ENCODE measurements around the gene CCNI2. TPM values are rescaled to one million over a fixed set of nuclear protein-coding genes. Genes with fewer than 3 reads are reported as not detected.

The CCNI2 gene
- total and polyA plus RNA-seq, 10 of the 15 experiments (the other 5 are each of a cell fraction or from before 2014, with no cell fraction given) = 1.8 to 8.0 (median 3.2) TPM

DNA sequence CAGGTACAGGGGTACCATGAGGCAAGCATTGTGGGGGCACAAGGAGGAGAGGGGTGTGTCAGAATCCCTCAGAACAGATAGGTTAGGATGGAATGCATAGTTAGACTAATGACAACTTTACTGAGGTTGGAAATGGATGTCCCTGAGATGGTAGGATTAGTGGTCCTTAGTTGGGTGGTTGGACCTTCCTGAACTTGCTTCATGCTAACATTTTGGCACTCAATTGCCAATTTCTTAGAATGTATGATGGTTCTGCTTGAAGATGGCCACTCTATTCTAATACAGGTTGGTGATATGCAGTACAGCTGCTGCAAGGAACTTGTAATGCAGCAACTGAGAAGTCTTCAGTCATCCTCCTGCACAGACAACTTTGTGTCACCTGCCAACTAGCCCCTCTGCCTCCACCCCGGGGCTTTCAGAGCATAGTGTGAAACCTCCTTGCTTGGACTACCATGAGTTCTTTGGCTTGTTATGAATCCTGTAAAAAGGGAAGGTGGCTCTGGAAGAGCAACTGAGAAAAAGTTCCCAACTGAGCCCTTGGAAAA lies 5.4 kb downstream of the CCNI2 start:
- WGBS (ENCODE audit: insufficient coverage, insufficient replicate concordance, low lambda C conversion rate, missing lambda C conversion rate) = 85% methylated on average over 1 of the region's 1 CpG
- in situ Hi-C loops (cut with MboI) = no loop called here
- no peak for ATAC-seq
- TF ChIP-seq MEF2A (IDR thresholded peaks at IDR 0.05; ENCODE audit: insufficient read depth, low read depth, low read length) = no peak
- no peak for TF ChIP-seq JUNB (IDR thresholded peaks at IDR 0.05)
- TF ChIP-seq NBN (IDR thresholded peaks at IDR 0.05) = no peak
- TF ChIP-seq JUND (IDR thresholded peaks at IDR 0.05; ENCODE audit: low read depth, low read length) = no peak
- TF ChIP-seq TCF7 (IDR thresholded peaks at IDR 0.05; ENCODE audit: borderline replicate concordance) = no peak
- TF ChIP-seq, protein P1, sequence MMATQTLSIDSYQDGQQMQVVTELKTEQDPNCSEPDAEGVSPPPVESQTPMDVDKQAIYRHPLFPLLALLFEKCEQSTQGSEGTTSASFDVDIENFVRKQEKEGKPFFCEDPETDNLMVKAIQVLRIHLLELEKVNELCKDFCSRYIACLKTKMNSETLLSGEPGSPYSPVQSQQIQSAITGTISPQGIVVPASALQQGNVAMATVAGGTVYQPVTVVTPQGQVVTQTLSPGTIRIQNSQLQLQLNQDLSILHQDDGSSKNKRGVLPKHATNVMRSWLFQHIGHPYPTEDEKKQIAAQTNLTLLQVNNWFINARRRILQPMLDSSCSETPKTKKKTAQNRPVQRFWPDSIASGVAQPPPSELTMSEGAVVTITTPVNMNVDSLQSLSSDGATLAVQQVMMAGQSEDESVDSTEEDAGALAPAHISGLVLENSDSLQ (IDR thresholded peaks at IDR 0.05) = no peak
- no peak for TF ChIP-seq CEBPZ (IDR thresholded peaks at IDR 0.05; ENCODE audit: low read depth, low read length)
- TF ChIP-seq NR2C1 (IDR thresholded peaks at IDR 0.05) = no peak
- TF ChIP-seq, protein P2, sequence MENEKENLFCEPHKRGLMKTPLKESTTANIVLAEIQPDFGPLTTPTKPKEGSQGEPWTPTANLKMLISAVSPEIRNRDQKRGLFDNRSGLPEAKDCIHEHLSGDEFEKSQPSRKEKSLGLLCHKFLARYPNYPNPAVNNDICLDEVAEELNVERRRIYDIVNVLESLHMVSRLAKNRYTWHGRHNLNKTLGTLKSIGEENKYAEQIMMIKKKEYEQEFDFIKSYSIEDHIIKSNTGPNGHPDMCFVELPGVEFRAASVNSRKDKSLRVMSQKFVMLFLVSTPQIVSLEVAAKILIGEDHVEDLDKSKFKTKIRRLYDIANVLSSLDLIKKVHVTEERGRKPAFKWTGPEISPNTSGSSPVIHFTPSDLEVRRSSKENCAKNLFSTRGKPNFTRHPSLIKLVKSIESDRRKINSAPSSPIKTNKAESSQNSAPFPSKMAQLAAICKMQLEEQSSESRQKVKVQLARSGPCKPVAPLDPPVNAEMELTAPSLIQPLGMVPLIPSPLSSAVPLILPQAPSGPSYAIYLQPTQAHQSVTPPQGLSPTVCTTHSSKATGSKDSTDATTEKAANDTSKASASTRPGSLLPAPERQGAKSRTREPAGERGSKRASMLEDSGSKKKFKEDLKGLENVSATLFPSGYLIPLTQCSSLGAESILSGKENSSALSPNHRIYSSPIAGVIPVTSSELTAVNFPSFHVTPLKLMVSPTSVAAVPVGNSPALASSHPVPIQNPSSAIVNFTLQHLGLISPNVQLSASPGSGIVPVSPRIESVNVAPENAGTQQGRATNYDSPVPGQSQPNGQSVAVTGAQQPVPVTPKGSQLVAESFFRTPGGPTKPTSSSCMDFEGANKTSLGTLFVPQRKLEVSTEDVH (IDR thresholded peaks at IDR 0.05; ENCODE audit: low read depth, partially characterized antibody) = no peak
- TF ChIP-seq MAX (IDR thresholded peaks at IDR 0.05; ENCODE audit: low read depth, low read length) = no peak
- TF ChIP-seq, protein P3, sequence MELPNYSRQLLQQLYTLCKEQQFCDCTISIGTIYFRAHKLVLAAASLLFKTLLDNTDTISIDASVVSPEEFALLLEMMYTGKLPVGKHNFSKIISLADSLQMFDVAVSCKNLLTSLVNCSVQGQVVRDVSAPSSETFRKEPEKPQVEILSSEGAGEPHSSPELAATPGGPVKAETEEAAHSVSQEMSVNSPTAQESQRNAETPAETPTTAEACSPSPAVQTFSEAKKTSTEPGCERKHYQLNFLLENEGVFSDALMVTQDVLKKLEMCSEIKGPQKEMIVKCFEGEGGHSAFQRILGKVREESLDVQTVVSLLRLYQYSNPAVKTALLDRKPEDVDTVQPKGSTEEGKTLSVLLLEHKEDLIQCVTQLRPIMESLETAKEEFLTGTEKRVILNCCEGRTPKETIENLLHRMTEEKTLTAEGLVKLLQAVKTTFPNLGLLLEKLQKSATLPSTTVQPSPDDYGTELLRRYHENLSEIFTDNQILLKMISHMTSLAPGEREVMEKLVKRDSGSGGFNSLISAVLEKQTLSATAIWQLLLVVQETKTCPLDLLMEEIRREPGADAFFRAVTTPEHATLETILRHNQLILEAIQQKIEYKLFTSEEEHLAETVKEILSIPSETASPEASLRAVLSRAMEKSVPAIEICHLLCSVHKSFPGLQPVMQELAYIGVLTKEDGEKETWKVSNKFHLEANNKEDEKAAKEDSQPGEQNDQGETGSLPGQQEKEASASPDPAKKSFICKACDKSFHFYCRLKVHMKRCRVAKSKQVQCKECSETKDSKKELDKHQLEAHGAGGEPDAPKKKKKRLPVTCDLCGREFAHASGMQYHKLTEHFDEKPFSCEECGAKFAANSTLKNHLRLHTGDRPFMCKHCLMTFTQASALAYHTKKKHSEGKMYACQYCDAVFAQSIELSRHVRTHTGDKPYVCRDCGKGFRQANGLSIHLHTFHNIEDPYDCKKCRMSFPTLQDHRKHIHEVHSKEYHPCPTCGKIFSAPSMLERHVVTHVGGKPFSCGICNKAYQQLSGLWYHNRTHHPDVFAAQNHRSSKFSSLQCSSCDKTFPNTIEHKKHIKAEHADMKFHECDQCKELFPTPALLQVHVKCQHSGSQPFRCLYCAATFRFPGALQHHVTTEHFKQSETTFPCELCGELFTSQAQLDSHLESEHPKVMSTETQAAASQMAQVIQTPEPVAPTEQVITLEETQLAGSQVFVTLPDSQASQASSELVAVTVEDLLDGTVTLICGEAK (IDR thresholded peaks at IDR 0.05; ENCODE audit: borderline replicate concordance) = no peak

More for the DNA sequence above, 5.4 kb downstream of the CCNI2 start:
- BruUV-seq (replicated peaks) = no TSS peak
- no peaks in the 10 kb centered on the region for H4K20me1 ChIP-seq (ENCODE audit: control insufficient read depth, insufficient read depth)
- no peaks in the 10 kb centered on the region for H3K27me3 ChIP-seq (replicated peaks in 1 of 2; ENCODE audit: control insufficient read depth in 2 of 2, insufficient read depth in 2 of 2, low read length in 1 of 2)
- ChIA-PET RAD21 (ENCODE audit: unreplicated experiment) (interaction anchor here (1.1 to 10.5 kb wide), 16 partner anchors 33 to 252 kb away, joined by 3 to 127 read pairs (median 6); no protein-coding TSS in a partner anchor), POLR2A (interaction anchor here (0.6 to 9.6 kb wide), 7 partner anchors 15 to 1707 kb away, joined by 3 to 56 read pairs (median 6); partner anchors contain the start of genes KIF3A and SEPTIN8), CTCF (interaction anchor here (0.9 to 7.4 kb wide), 15 partner anchors 15 to 227 kb away, joined by 3 to 136 read pairs (median 8); partner anchors contain the start of genes IL4 and KIF3A), SMC1A (ENCODE audit: uncharacterized antibody, unreplicated experiment) (interaction anchor here (1.2 to 11.1 kb wide), 10 partner anchors 17 to 246 kb away, joined by 4 to 129 read pairs (median 48); partner anchors contain the start of genes IL13, IL4, KIF3A and SEPTIN8)
- H3K4me1 ChIP-seq (ENCODE audit: control insufficient read depth, insufficient read depth, low read length) = peaks cover 25% of the 10 kb centered on the region
- no peaks in the 10 kb centered on the region; the same call in 2 of the 3 replicates for H3K9me3 ChIP-seq (replicated peaks; ENCODE audit: control insufficient read depth, insufficient read depth, low read length)
- intact Hi-C loops (cut with micrococcal nuclease; ENCODE audit: unreplicated experiment) = loop anchor here (5.0 kb wide), 2 partner anchors 90 to 225 kb away; no protein-coding TSS in a partner anchor
- H2AFZ ChIP-seq (ENCODE audit: control insufficient read depth, low read depth, low read length) = no peak overlapping the region
- no peak overlapping the region for H3K9ac ChIP-seq (ENCODE audit: control insufficient read depth, insufficient read depth, low read length)
- no peaks in the 10 kb centered on the region for H3K36me3 ChIP-seq (ENCODE audit: control insufficient read depth in 2 of 2, insufficient read depth in 2 of 2, low read length in 1 of 2)
- no peaks in the 10 kb centered on the region; the same call in 1 of the 2 replicates for H3K79me2 ChIP-seq (ENCODE audit: control insufficient read depth, insufficient read depth, low read length)
- FAIRE-seq (no peak), DNase-seq (ENCODE audit: low read depth, low spot score) (no peak)
- no peak overlapping the region for H3K27ac ChIP-seq (ENCODE audit: control insufficient read depth, insufficient read depth)
- H3K4me3 ChIP-seq = no peak overlapping the region
- H3K4me2 ChIP-seq (ENCODE audit: control insufficient read depth, insufficient read depth) = no peak overlapping the region
